GM12878 (cell line): ENCODE results near the gene KIF1C. TPM values are rescaled to one million over a fixed set of nuclear protein-coding genes. Genes with fewer than 3 reads are reported as not detected.

ENCODE experiments used
- BMI1 ChIP-seq: fragments of 450-650 bp; IDR thresholded peaks from 2 replicates; pipeline ENCODE4 v1.6.1; 2016; ENCODE audit warnings: mild to moderate bottlenecking, moderate library complexity, borderline replicate concordance
- CBX5 ChIP-seq: sonication (generic); IDR thresholded peaks from 2 replicates; pipeline ENCODE4 v1.6.1; 2016; ENCODE audit warnings: low read depth, moderate library complexity, mild to moderate bottlenecking, inconsistent platforms
- E2F4 ChIP-seq: IDR thresholded peaks from 2 replicates; pipeline ENCODE4 v1.6.1; 2012; ENCODE audit warnings: low read depth, low read length, improper control_type of control experiment
- ELK1 ChIP-seq: IDR thresholded peaks from 2 replicates; pipeline ENCODE4 v1.6.1; 2012; ENCODE audit warnings: low read depth, low read length, improper control_type of control experiment
- HDGF ChIP-seq: fragments of 450-650 bp; IDR thresholded peaks from 2 replicates; pipeline ENCODE4 v1.6.1; 2016; ENCODE audit warnings: antibody characterized with exemption
- JUNB ChIP-seq: IDR thresholded peaks from 2 replicates; pipeline ENCODE4 v1.6.1; 2016; ENCODE audit warnings: antibody characterized with exemption, mild to moderate bottlenecking
- KLF5 ChIP-seq: fragments of 450-650 bp; IDR thresholded peaks from 2 replicates; pipeline ENCODE4 v1.6.1; 2014; ENCODE audit warnings: mild to moderate bottlenecking; ENCODE audit not compliant: partially characterized antibody
- NR2F1 ChIP-seq: fragments of 450-650 bp; conservative IDR thresholded peaks from 2 replicates; pipeline ENCODE4 v1.6.1; 2017; ENCODE audit warnings: mild to moderate bottlenecking
- NRF1 ChIP-seq: conservative IDR thresholded peaks from 2 replicates; pipeline ENCODE4 v1.6.1; 2011; ENCODE audit warnings: mild to moderate bottlenecking, low read depth, low read length, improper control_type of control experiment
- PAX8 ChIP-seq: fragments of 450-650 bp; IDR thresholded peaks from 2 replicates; pipeline ENCODE4 v1.6.1; 2017; ENCODE audit warnings: mild to moderate bottlenecking, moderate library complexity
- POLR2A ChIP-seq: IDR thresholded peaks from 2 replicates; pipeline ENCODE4 v1.6.1; 2011; ENCODE audit warnings: low read depth, mild to moderate bottlenecking, low read length
- RAD51 ChIP-seq: fragments of 450-650 bp; IDR thresholded peaks from 2 replicates; pipeline ENCODE4 v1.6.1; 2016; ENCODE audit warnings: moderate library complexity, mild to moderate bottlenecking, inconsistent platforms
- RBBP5 ChIP-seq: fragments of 200-600 bp; sonication (generic); conservative IDR thresholded peaks from 2 replicates; pipeline ENCODE4 v1.6.1; 2016
- RELA ChIP-seq: fragments of 450-650 bp; IDR thresholded peaks from 2 replicates; pipeline ENCODE4 v1.8.0; 2014; ENCODE audit warnings: borderline replicate concordance; ENCODE audit not compliant: partially characterized antibody
- RELB ChIP-seq: fragments of 450-650 bp; IDR thresholded peaks from 2 replicates; pipeline ENCODE4 v1.6.1; 2017; ENCODE audit warnings: low read depth, mild to moderate bottlenecking, moderate library complexity
- SPI1 ChIP-seq: IDR thresholded peaks from 2 replicates; pipeline ENCODE4 v1.6.1; 2011; ENCODE audit warnings: low read depth, mild to moderate bottlenecking, low read length, moderate library complexity, borderline replicate concordance; ENCODE audit not compliant: insufficient read depth
- SREBF2 ChIP-seq: IDR thresholded peaks from 2 replicates; pipeline ENCODE4 v1.6.1; 2012; ENCODE audit warnings: mild to moderate bottlenecking, low read length
- SUPT20H ChIP-seq: IDR thresholded peaks from 2 replicates; pipeline ENCODE4 v1.6.1; 2011; ENCODE audit warnings: low read depth, mild to moderate bottlenecking, low read length, moderate library complexity, borderline replicate concordance; ENCODE audit not compliant: control insufficient read depth
- TCF12 ChIP-seq: IDR thresholded peaks from 2 replicates; pipeline ENCODE4 v1.6.1; 2011; ENCODE audit warnings: low read depth, mild to moderate bottlenecking, low read length
- ZZZ3 ChIP-seq: IDR thresholded peaks from 2 replicates; pipeline ENCODE4 v1.6.1; 2011; ENCODE audit warnings: low read depth; ENCODE audit not compliant: control insufficient read depth, insufficient read length
- polyA plus RNA-seq, 11 experiments: library from polyadenylated mRNA; depleted of rRNA in 4 of 11; unstranded in 6 of 11; stranded (reverse) in 5 of 11; fragments of >200 nt; fragmentation: Nextera tagmentation in 4 of 11; fragmentation: Illumina TruSeq in 1 of 11; extraction: Ambion mirVana in 4 of 11; extraction: Trizol in 1 of 11; gene quantifications; 1 replicate in 1 of 11; 2 replicates in 10 of 11; pipeline versions ENCODE4 v1.2.1 to v1.2.3, GENCODE V29; 2011 to 2016; ENCODE audit warnings: inconsistent platforms in 2 of 11, missing spikeins in 2 of 11, low read depth in 1 of 11
- total RNA-seq, 4 experiments: library from RNA; depleted of rRNA in 3 of 4; stranded (reverse); fragments of >200 nt in 3 of 4; fragmentation: Illumina TruSeq in 1 of 4; extraction: Trizol in 1 of 4; gene quantifications; 2 replicates each; pipeline versions ENCODE4 v1.2.1 to v1.2.3, GENCODE V29; 2013 to 2021
- TF ChIP-seq, protein P1 (sequence below): fragments of 450-650 bp; IDR thresholded peaks from 2 replicates; pipeline ENCODE4 v1.6.1; 2017; ENCODE audit warnings: mild to moderate bottlenecking, low read depth, inconsistent platforms; ENCODE audit not compliant: poor library complexity, severe bottlenecking
- TF ChIP-seq, protein P2 (sequence below): fragments of 450-650 bp; IDR thresholded peaks from 2 replicates; pipeline ENCODE4 v1.6.1; 2017; ENCODE audit warnings: borderline replicate concordance

Gene KIF1C
- total and polyA plus RNA-seq, 10 of the 15 experiments (the other 5 are each of a cell fraction or from before 2014, with no cell fraction given) = 1.4 to 65.9 (median 21.1) TPM

- TF ChIP-seq, protein P1, sequence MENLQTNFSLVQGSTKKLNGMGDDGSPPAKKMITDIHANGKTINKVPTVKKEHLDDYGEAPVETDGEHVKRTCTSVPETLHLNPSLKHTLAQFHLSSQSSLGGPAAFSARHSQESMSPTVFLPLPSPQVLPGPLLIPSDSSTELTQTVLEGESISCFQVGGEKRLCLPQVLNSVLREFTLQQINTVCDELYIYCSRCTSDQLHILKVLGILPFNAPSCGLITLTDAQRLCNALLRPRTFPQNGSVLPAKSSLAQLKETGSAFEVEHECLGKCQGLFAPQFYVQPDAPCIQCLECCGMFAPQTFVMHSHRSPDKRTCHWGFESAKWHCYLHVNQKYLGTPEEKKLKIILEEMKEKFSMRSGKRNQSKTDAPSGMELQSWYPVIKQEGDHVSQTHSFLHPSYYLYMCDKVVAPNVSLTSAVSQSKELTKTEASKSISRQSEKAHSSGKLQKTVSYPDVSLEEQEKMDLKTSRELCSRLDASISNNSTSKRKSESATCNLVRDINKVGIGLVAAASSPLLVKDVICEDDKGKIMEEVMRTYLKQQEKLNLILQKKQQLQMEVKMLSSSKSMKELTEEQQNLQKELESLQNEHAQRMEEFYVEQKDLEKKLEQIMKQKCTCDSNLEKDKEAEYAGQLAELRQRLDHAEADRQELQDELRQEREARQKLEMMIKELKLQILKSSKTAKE = peak; percentile 89
- TF ChIP-seq CBX5 (no peak), SREBF2 (no peak), SPI1 (no peak), TCF12 (0 out of 2 replicates have a peak, but pooled peaks have one; percentile 14), KLF5 (no peak), E2F4 (peak; percentile 76), SUPT20H (no peak), ZZZ3 (no peak), ELK1 (no peak), PAX8 (no peak), RBBP5 (0 out of 2 replicates have a peak, but pooled peaks have one; percentile 6), RELA (peak; percentile 37), RELB (peak; percentile 96), NR2F1 (no peak; the same call in 1 of the 2 replicates), BMI1 (no peak), POLR2A (peak; percentile 82), NRF1 (no peak), HDGF (no peak), JUNB (0 out of 2 replicates have a peak, but pooled peaks have one; percentile 16), RAD51 (no peak)
- TF ChIP-seq, protein P2, sequence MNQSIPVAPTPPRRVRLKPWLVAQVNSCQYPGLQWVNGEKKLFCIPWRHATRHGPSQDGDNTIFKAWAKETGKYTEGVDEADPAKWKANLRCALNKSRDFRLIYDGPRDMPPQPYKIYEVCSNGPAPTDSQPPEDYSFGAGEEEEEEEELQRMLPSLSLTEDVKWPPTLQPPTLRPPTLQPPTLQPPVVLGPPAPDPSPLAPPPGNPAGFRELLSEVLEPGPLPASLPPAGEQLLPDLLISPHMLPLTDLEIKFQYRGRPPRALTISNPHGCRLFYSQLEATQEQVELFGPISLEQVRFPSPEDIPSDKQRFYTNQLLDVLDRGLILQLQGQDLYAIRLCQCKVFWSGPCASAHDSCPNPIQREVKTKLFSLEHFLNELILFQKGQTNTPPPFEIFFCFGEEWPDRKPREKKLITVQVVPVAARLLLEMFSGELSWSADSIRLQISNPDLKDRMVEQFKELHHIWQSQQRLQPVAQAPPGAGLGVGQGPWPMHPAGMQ = no peak
Measured at GRCh38 chr17:4948166-4948930, 49.4 kb upstream of the KIF1C start, which contains the start of gene PFN1 (continued).
